Adrenal gland (tissue), 5 donors: Measurements from ENCODE around the gene CGN.

Experiments
- CTCF ChIP-seq, 6 experiments: fragments of 450-650 bp in 4 of 6; fragments of 200-600 bp in 2 of 6; sonication (generic) in 1 of 6; IDR thresholded peaks; 1 replicate in 5 of 6; 2 replicates in 1 of 6; pipeline versions ENCODE4 v1.5.1 to v1.8.0; 2016 to 2021; ENCODE audit warnings: antibody characterized with exemption in 6 of 6, mild to moderate bottlenecking in 2 of 6, moderate library complexity in 1 of 6
- POLR2A ChIP-seq, 2 donors: fragments of 450-650 bp; IDR thresholded peaks; one replicate each; pipeline ENCODE4 v1.6.1; 2017; ENCODE audit warnings: antibody characterized with exemption in 2 of 2, mild to moderate bottlenecking in 2 of 2, moderate library complexity in 1 of 2
- donor health status: DM: no; HTN: no; CAD: no.

GRCh38 chr1:151568626-151569088 is 57.5 kb downstream of the CGN start:
- TF ChIP-seq POLR2A (IDR thresholded peaks at IDR 0.05) (no peak), CTCF (IDR thresholded peaks at IDR 0.05) (no peak)
